GM19395 (cell line): ENCODE measurements around the gene OR2V1.

ENCODE experiments used
- ATAC-seq: cut with Tn5 transposase; IDR thresholded peaks from one replicate; pipeline ENCODE4 v1.9.1; 2021; ENCODE audit warnings: mild to moderate bottlenecking, moderate library complexity; ENCODE audit not compliant: unreplicated experiment

Gene OR2V1

DNA sequence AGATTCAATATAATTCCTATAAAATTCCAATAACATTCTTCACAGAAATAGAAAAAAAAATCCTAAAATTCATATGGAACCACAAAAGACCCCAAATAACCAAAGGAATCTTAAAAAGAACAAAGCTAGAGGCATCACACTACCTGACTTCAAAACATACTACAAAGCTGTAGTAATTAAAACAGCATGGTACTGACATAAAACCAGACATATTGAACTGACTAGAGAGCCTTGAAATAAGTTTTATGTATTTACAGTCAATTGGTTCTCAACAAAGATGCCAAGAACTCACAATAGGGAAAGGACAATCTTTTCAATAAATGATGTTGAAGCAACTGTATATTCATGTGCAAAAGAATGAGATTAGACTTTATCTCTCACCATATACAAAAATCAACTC lies 54.0 kb downstream of the OR2V1 start:
- no peak for ATAC-seq
